Hepatocyte (in vitro differentiated cells): ENCODE results near the gene SLC29A3.

Experiments
- EZH2 ChIP-seq: fragments of 200-600 bp; sonication (generic); IDR thresholded peaks from 2 replicates; pipeline ENCODE4 v1.6.1; 2016; ENCODE audit warnings: antibody characterized with exemption, mild to moderate bottlenecking, borderline replicate concordance
- EZH2phosphoT487 ChIP-seq: fragments of 200-600 bp; sonication (generic); IDR thresholded peaks from one replicate; pipeline ENCODE4 v1.6.1; 2018; ENCODE audit warnings: antibody characterized with exemption, mild to moderate bottlenecking, low read depth, moderate library complexity; ENCODE audit not compliant: unreplicated experiment, severe bottlenecking
- TF ChIP-seq, protein P1 (sequence below): fragments of 200-600 bp; sonication (generic); IDR thresholded peaks from 2 replicates; pipeline ENCODE4 v1.5.1; 2016; ENCODE audit warnings: antibody characterized with exemption, mild to moderate bottlenecking; ENCODE audit not compliant: poor library complexity

DNA sequence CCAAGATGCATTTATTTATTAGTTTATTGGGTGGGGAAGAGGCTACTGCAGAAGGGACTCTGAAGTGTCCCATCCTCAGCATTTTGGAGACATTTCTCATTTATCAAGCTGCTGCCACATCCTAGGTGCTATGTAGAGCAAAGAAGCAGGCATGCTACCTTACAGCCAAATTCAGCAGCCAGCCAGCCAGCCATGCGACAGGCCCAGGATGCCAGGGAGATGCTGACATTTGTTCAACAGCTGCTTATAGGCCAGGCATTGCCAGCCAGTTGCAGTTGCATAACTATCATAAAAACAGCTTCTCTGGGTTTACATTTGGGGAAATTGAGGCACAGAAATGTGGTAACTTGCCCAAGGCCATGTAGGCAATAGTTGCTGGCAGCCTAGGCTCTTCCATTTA is 2.3 kb downstream of the SLC29A3 start:
- TF ChIP-seq, protein P1, sequence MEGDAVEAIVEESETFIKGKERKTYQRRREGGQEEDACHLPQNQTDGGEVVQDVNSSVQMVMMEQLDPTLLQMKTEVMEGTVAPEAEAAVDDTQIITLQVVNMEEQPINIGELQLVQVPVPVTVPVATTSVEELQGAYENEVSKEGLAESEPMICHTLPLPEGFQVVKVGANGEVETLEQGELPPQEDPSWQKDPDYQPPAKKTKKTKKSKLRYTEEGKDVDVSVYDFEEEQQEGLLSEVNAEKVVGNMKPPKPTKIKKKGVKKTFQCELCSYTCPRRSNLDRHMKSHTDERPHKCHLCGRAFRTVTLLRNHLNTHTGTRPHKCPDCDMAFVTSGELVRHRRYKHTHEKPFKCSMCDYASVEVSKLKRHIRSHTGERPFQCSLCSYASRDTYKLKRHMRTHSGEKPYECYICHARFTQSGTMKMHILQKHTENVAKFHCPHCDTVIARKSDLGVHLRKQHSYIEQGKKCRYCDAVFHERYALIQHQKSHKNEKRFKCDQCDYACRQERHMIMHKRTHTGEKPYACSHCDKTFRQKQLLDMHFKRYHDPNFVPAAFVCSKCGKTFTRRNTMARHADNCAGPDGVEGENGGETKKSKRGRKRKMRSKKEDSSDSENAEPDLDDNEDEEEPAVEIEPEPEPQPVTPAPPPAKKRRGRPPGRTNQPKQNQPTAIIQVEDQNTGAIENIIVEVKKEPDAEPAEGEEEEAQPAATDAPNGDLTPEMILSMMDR: no peak
- no peak for TF ChIP-seq EZH2phosphoT487
- no peak for TF ChIP-seq EZH2
